Chondrocyte (in vitro differentiated cells): ENCODE results near the gene SMIM44. TPM values are rescaled to one million over a fixed set of nuclear protein-coding genes. Genes with fewer than 3 reads are reported as not detected.

Experiments
- DNase-seq: peaks from one replicate; pipeline ENCODE4 v3.0.0; 2021; ENCODE audit warnings: mixed read lengths, low spot score
- H3K27ac Mint-ChIP-seq: one replicate; pipeline ENCODE4 v1.8.0; 2021; ENCODE audit warnings: mild to moderate bottlenecking, moderate library complexity, mixed read lengths; ENCODE audit not compliant: unreplicated experiment
- H3K27me3 Mint-ChIP-seq: 2 replicates; pipeline ENCODE4 v1.8.0; 2021; ENCODE audit warnings: low read depth, mixed read lengths
- H3K36me3 Mint-ChIP-seq: 2 replicates; pipeline ENCODE4 v1.8.0; 2021; ENCODE audit warnings: low read depth, mixed read lengths
- H3K4me1 Mint-ChIP-seq: 2 replicates; pipeline ENCODE4 v1.8.0; 2021; ENCODE audit warnings: low read depth, mild to moderate bottlenecking, mixed read lengths
- H3K4me3 Mint-ChIP-seq: one replicate; pipeline ENCODE4 v1.8.0; 2021; ENCODE audit warnings: mild to moderate bottlenecking, moderate library complexity, mixed read lengths; ENCODE audit not compliant: unreplicated experiment
- H3K9me3 Mint-ChIP-seq: 2 replicates; pipeline ENCODE4 v1.8.0; 2021; ENCODE audit warnings: low read depth, mixed read lengths
- total RNA-seq: library from RNA; stranded (reverse); gene quantifications from 3 replicates; pipeline ENCODE4 v1.2.1, GENCODE V29; 2021
- TF ChIP-seq, protein P1 (sequence below): fragments of 200-600 bp; sonication (generic); IDR thresholded peaks from 2 replicates; pipeline ENCODE4 v1.5.0; 2021; ENCODE audit warnings: antibody characterized with exemption, mild to moderate bottlenecking, moderate library complexity

SMIM44 gene
- total RNA-seq, 1 donor from 2014 or later: not detected

- Mint-ChIP-seq H3K36me3 (peaks cover 9% of the 10 kb centered on the region), H3K9me3 (no peaks in the 10 kb centered on the region), H3K27me3 (no peaks in the 10 kb centered on the region), H3K4me3 (no peak overlapping the region), H3K27ac (no peak overlapping the region), H3K4me1 (peaks cover 4% of the 10 kb centered on the region)
- no peak for DNase-seq
- TF ChIP-seq, protein P1, sequence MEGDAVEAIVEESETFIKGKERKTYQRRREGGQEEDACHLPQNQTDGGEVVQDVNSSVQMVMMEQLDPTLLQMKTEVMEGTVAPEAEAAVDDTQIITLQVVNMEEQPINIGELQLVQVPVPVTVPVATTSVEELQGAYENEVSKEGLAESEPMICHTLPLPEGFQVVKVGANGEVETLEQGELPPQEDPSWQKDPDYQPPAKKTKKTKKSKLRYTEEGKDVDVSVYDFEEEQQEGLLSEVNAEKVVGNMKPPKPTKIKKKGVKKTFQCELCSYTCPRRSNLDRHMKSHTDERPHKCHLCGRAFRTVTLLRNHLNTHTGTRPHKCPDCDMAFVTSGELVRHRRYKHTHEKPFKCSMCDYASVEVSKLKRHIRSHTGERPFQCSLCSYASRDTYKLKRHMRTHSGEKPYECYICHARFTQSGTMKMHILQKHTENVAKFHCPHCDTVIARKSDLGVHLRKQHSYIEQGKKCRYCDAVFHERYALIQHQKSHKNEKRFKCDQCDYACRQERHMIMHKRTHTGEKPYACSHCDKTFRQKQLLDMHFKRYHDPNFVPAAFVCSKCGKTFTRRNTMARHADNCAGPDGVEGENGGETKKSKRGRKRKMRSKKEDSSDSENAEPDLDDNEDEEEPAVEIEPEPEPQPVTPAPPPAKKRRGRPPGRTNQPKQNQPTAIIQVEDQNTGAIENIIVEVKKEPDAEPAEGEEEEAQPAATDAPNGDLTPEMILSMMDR: no peak
Observed at GRCh38 chr19:3524078-3524842, 41.0 kb upstream of the SMIM44 start.

DNA sequence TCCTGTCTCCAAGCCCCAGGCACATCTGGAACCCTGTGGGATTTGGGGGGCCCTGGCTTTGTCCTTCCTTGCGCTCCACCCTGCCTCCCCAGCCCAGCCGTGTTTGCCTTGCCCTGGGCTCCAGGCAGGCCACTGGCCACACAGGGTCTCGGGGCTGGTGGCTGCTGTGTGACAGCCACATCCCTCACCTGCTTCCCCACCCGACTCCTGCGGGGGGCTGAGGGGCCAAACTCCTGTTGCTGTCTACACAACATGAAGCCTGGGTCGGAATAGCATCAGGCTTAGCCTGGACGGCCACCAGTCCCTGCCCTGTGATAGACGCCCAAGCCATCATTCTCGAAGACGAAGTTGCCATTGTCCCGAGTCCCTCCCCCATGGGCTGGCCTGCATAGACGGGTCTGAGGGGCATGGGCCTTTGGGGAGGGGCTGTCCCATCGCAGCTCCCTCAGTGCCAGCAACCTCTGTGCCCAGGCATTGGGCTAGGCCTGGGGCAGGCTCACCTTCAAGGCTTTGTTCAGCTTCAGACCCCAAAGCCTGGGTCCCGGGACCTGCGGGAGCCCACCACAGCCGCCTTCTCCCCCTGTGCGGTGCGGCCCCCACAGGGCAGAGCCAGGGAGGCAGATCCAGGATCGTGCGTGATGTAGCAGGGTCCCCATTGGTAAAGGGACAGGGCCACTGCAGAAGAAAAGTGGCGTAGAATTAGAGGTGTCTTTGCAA, 40.3 kb upstream of the SMIM44 start:
- Mint-ChIP-seq H3K4me3 (no peak overlapping the region), H3K27ac (no peak overlapping the region), H3K36me3 (peaks cover 9% of the 10 kb centered on the region), H3K27me3 (no peaks in the 10 kb centered on the region), H3K9me3 (no peaks in the 10 kb centered on the region), H3K4me1 (peaks cover 4% of the 10 kb centered on the region)
- TF ChIP-seq, protein P1: no peak
- DNase-seq: no peak

DNA sequence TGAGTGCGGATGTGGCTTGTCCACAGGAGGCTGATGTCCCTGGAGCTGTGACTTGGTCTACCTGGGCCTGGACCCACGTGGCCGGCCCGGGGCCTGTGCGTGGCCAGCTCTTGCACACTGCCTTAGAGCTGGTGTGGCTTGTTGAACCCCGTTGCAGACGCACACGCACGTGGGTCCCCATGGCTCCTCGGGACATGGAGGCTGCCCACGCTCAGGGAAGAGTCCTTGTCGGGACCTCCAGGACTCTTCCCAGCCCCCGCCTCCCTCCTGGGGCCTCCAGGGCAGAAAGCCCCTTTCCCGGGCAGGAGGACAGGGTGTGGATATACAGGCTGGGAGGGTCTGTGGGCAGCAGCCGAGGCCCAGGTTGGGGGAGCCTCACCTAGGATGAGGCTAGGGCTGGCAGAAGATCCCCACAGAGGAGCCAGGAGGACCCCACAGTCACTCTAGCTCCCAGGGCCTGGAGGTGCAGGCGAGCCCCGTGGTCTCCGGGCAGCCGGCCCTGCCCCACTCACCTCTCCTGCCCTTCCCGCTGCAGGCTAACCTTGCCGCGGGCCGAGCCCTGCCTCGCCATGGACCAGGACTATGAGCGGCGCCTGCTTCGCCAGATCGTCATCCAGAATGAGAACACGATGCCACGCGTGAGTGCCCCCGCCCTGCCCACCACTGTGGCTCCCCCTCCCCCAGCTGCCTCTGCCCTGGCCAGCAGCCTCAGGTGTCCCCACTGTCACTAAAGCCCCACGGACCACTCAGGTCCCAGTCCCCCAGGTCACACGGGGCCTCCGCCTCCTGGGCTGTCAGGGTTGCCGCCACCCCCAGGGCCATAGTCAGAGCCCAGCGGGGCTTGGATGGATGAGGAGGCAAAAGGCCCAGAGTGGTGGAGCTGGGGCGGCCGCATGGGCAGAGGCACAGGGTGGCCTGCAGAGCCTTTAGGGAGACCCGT, 39.5 kb upstream of the SMIM44 start:
- Mint-ChIP-seq H3K27ac (no peak overlapping the region), H3K9me3 (no peaks in the 10 kb centered on the region), H3K36me3 (peaks cover 9% of the 10 kb centered on the region), H3K27me3 (no peaks in the 10 kb centered on the region), H3K4me1 (peaks cover 4% of the 10 kb centered on the region), H3K4me3 (no peak overlapping the region)
- DNase-seq: no peak
- TF ChIP-seq, protein P1: no peak

GRCh38 chr19:3521104-3521445, 37.8 kb upstream of the SMIM44 start:
- TF ChIP-seq, protein P1: no peak
- Mint-ChIP-seq H3K36me3 (peaks cover 6% of the 10 kb centered on the region), H3K27me3 (no peaks in the 10 kb centered on the region), H3K4me3 (no peak overlapping the region), H3K9me3 (no peaks in the 10 kb centered on the region), H3K27ac (no peak overlapping the region), H3K4me1 (peaks cover 4% of the 10 kb centered on the region)
- DNase-seq: no peak
